NCI-H2227 (cell line): ENCODE data around the gene FAM120B.
A peak's percentile ranks its signal among the peaks of the same experiment; 100 is the strongest.

Source experiments
- DNase-seq: peaks from one replicate; lab custom pipeline; 2025; ENCODE audit not compliant: unreplicated experiment; lab: John Stamatoyannopoulos, UW

FAM120B gene

GRCh38 chr6:170415318-170415717 lies 108.8 kb downstream of the FAM120B start:
- no peak for DNase-seq

- no peak for DNase-seq
These were observed 109.7 kb downstream of the FAM120B start for GRCh38 chr6:170416303-170416702.

GRCh38 chr6:170416959-170417606 lies 110.5 kb downstream of the FAM120B start:
- no peak for DNase-seq

GRCh38 chr6:170417881-170418280 lies 111.3 kb downstream of the FAM120B start:
- no peak for DNase-seq

GRCh38 chr6:170420283-170420682 lies 113.7 kb downstream of the FAM120B start:
- no peak for DNase-seq

- no peak for DNase-seq
These were observed 114.5 kb downstream of the FAM120B start for GRCh38 chr6:170420791-170421776.

- no peak for DNase-seq
These were observed 115.4 kb downstream of the FAM120B start for GRCh38 chr6:170421921-170422320.

- DNase-seq: no peak
These were observed 116.5 kb downstream of the FAM120B start for GRCh38 chr6:170423030-170423429.

GRCh38 chr6:170423814-170424603 lies 117.5 kb downstream of the FAM120B start:
- DNase-seq: no peak

- DNase-seq: no peak
These were observed 118.1 kb downstream of the FAM120B start for GRCh38 chr6:170424604-170425126.

GRCh38 chr6:170429450-170429849 lies 122.9 kb downstream of the FAM120B start:
- DNase-seq: peak; percentile 36

- DNase-seq: no peak
These were observed 126.9 kb downstream of the FAM120B start for GRCh38 chr6:170433163-170434116.

- DNase-seq: no peak
These were observed 127.7 kb downstream of the FAM120B start for GRCh38 chr6:170434117-170434820.

GRCh38 chr6:170434821-170435155 lies 128.2 kb downstream of the FAM120B start:
- no peak for DNase-seq

GRCh38 chr6:170435766-170436165 lies 129.2 kb downstream of the FAM120B start:
- DNase-seq: no peak

GRCh38 chr6:170436209-170436809 lies 129.8 kb downstream of the FAM120B start:
- DNase-seq: no peak

- DNase-seq: no peak
These were observed 131.3 kb downstream of the FAM120B start for GRCh38 chr6:170437719-170438401.

GRCh38 chr6:170438402-170438753 lies 131.8 kb downstream of the FAM120B start:
- peak; percentile 95 for DNase-seq

- DNase-seq: no peak
These were observed 132.3 kb downstream of the FAM120B start for GRCh38 chr6:170438861-170439260.
